ENCODE results near the gene ARSG. TPM values are rescaled to one million over a fixed set of nuclear protein-coding genes. Genes with fewer than 3 reads are reported as not detected.
A peak's percentile ranks its signal among the peaks of the same experiment; 100 is the strongest.

ARSG gene
- total and polyA plus RNA-seq, 2 of the 13 experiments (the other 11 are each of a cell fraction or from before 2014, with no cell fraction given) = 3.7 to 15.2 TPM

DNA sequence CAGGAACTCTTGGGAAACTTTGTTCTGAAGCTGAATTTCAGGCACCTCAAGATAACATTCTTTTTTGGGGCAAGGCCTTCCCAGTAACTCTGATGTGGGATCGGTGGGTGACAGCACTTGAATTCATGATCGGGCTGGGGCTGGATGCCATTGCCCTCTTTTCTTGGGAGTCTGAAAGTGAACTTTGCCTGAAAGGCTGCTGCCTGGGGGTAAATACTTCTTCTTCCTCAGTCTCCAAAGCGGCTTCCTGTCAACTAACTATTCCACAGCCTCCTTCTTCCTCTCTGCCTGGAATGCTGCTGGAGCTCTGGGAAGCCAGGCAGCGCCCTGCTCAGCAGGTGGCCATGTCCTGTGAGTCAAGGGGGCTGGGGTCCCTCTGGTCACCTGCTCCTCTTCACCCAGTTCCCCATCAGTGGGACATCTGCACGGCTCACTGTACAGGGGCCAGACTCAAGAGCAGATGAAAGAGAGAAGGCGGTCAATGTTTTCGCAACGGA is 86.5 kb downstream of the ARSG start (continued):
- TF ChIP-seq, protein P1, sequence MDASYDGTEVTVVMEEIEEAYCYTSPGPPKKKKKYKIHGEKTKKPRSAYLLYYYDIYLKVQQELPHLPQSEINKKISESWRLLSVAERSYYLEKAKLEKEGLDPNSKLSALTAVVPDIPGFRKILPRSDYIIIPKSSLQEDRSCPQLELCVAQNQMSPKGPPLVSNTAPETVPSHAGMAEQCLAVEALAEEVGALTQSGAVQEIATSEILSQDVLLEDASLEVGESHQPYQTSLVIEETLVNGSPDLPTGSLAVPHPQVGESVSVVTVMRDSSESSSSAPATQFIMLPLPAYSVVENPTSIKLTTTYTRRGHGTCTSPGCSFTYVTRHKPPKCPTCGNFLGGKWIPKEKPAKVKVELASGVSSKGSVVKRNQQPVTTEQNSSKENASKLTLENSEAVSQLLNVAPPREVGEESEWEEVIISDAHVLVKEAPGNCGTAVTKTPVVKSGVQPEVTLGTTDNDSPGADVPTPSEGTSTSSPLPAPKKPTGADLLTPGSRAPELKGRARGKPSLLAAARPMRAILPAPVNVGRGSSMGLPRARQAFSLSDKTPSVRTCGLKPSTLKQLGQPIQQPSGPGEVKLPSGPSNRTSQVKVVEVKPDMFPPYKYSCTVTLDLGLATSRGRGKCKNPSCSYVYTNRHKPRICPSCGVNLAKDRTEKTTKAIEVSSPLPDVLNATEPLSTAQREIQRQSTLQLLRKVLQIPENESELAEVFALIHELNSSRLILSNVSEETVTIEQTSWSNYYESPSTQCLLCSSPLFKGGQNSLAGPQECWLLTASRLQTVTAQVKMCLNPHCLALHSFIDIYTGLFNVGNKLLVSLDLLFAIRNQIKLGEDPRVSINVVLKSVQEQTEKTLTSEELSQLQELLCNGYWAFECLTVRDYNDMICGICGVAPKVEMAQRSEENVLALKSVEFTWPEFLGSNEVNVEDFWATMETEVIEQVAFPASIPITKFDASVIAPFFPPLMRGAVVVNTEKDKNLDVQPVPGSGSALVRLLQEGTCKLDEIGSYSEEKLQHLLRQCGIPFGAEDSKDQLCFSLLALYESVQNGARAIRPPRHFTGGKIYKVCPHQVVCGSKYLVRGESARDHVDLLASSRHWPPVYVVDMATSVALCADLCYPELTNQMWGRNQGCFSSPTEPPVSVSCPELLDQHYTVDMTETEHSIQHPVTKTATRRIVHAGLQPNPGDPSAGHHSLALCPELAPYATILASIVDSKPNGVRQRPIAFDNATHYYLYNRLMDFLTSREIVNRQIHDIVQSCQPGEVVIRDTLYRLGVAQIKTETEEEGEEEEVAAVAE (CRISPR knock-in tag; IDR thresholded peaks at IDR 0.05; ENCODE audit: borderline replicate concordance) = peak; percentile 55; the same call in 1 of the 2 replicates
- no peak for TF ChIP-seq MTF1 (CRISPR knock-in tag; IDR thresholded peaks at IDR 0.05)
- TF ChIP-seq ZMAT3 (CRISPR knock-in tag; conservative IDR thresholded peaks at IDR 0.05) = no peak
- no peak for TF ChIP-seq HES4 (CRISPR knock-in tag; IDR thresholded peaks at IDR 0.05; ENCODE audit: borderline replicate concordance)
- TF ChIP-seq ZFP1 (CRISPR knock-in tag; IDR thresholded peaks at IDR 0.05) = no peak
- no peak for TF ChIP-seq HDAC6 (IDR thresholded peaks at IDR 0.05; ENCODE audit: low read depth, low read length)
- TF ChIP-seq, protein P2, sequence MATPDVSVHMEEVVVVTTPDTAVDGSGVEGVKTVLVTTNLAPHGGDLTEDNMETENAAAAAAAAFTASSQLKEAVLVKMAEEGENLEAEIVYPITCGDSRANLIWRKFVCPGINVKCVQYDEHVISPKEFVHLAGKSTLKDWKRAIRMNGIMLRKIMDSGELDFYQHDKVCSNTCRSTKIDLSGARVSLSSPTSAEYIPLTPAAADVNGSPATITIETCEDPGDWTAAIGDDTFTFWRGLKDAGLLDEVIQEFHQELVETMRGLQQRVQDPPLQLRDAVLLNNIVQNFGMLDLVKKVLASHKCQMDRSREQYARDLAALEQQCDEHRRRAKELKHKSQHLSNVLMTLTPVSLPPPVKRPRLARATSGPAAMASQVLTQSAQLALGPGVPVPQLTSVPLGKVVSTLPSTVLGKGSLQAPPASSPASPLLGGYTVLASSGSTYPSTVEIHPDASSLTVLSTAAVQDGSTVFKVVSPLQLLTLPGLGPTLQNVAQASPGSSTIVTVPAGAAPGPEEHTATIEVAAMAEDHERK (CRISPR knock-in tag; IDR thresholded peaks at IDR 0.05; ENCODE audit: low read depth) = no peak
- peak; percentile 10; the same call in 1 of the 2 replicates for TF ChIP-seq ZNF546 (CRISPR knock-in tag; conservative IDR thresholded peaks at IDR 0.05)
- TF ChIP-seq ZNF772 (CRISPR knock-in tag; IDR thresholded peaks at IDR 0.05) = no peak
- no peak for TF ChIP-seq NONO (IDR thresholded peaks at IDR 0.05)
- TF ChIP-seq NONO (CRISPR knock-in tag; conservative IDR thresholded peaks at IDR 0.05) = no peak
- TF ChIP-seq NCOR1 (IDR thresholded peaks at IDR 0.05; ENCODE audit: borderline replicate concordance, low read length) = no peak
- no peak for TF ChIP-seq CBX1 (IDR thresholded peaks at IDR 0.05; ENCODE audit: low read depth)
- TF ChIP-seq GATAD1 (CRISPR knock-in tag; IDR thresholded peaks at IDR 0.05) = peak; percentile 7; the same call in 1 of the 2 replicates
- no peak for TF ChIP-seq FLYWCH1 (CRISPR knock-in tag; IDR thresholded peaks at IDR 0.05)
- TF ChIP-seq ZNF333 (CRISPR knock-in tag; IDR thresholded peaks at IDR 0.05; ENCODE audit: borderline replicate concordance) = no peak
- TF ChIP-seq JDP2 (CRISPR knock-in tag; IDR thresholded peaks at IDR 0.05; ENCODE audit: borderline replicate concordance) = no peak
- TF ChIP-seq SOX5 (CRISPR knock-in tag; IDR thresholded peaks at IDR 0.05; ENCODE audit: borderline replicate concordance) = peak; percentile 21; the same call in 1 of the 2 replicates
- TF ChIP-seq, protein P3, sequence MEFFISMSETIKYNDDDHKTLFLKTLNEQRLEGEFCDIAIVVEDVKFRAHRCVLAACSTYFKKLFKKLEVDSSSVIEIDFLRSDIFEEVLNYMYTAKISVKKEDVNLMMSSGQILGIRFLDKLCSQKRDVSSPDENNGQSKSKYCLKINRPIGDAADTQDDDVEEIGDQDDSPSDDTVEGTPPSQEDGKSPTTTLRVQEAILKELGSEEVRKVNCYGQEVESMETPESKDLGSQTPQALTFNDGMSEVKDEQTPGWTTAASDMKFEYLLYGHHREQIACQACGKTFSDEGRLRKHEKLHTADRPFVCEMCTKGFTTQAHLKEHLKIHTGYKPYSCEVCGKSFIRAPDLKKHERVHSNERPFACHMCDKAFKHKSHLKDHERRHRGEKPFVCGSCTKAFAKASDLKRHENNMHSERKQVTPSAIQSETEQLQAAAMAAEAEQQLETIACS (CRISPR knock-in tag; IDR thresholded peaks at IDR 0.05) = peak; percentile 57; the same call in 1 of the 2 replicates
- no peak; the same call in 1 of the 2 replicates for TF ChIP-seq ZNF292 (CRISPR knock-in tag; IDR thresholded peaks at IDR 0.05; ENCODE audit: borderline replicate concordance, low read depth)
- TF ChIP-seq FIP1L1 (IDR thresholded peaks at IDR 0.05; ENCODE audit: borderline replicate concordance, insufficient read depth, low read depth, low read length) = peak; percentile 67; the same call in 1 of the 2 replicates
- peak; percentile 55; the same call in 1 of the 2 replicates for TF ChIP-seq POLR2AphosphoS5 (IDR thresholded peaks at IDR 0.05; ENCODE audit: low read depth, low read length)
- TF ChIP-seq RAD51 (IDR thresholded peaks at IDR 0.05; ENCODE audit: borderline replicate concordance) = no peak
- TF ChIP-seq ZNF781 (CRISPR knock-in tag; IDR thresholded peaks at IDR 0.05; ENCODE audit: borderline replicate concordance, not compliant biosample characterization) = peak; percentile 87
- TF ChIP-seq STAG1 (CRISPR knock-in tag; IDR thresholded peaks at IDR 0.05) = no peak
- TF ChIP-seq NCOA2 (CRISPR knock-in tag; IDR thresholded peaks at IDR 0.05) = peak; percentile 75; the same call in 1 of the 2 replicates
